GM23338 (cell line): Measurements from ENCODE around the gene TNIP2. TPM values are rescaled to one million over a fixed set of nuclear protein-coding genes. Genes with fewer than 3 reads are reported as not detected.
A peak's percentile ranks its signal among the peaks of the same experiment; 100 is the strongest.

Experiments used
- ATAC-seq: fragments of 200-7000 bp; cut with Tn5 transposase; 3 replicates; pipeline ENCODE4 v1.9.1; 2020
- DNase-seq: peaks from one replicate; pipeline ENCODE4 v3.0.0-alpha.2; 2015; ENCODE audit warnings: low spot score
- H2AFZ ChIP-seq: fragments of 200-600 bp; sonication (generic); 2 replicates; pipeline ENCODE4 v1.8.0; 2016; ENCODE audit warnings: antibody characterized with exemption, mild to moderate bottlenecking, moderate library complexity
- H3F3A ChIP-seq: fragments of 200-600 bp; sonication (generic); replicated peaks from 2 replicates; pipeline ENCODE4 v1.8.0; 2017; ENCODE audit warnings: antibody characterized with exemption, mixed run types, low read depth
- H3K27ac ChIP-seq: fragments of 200-600 bp; sonication (generic); 2 replicates; pipeline ENCODE4 v1.6.1; 2016; ENCODE audit warnings: low read depth
- H3K27me3 ChIP-seq: fragments of 200-600 bp; sonication (generic); 2 replicates; pipeline ENCODE4 v1.8.0; 2016; ENCODE audit warnings: mild to moderate bottlenecking, mixed run types, moderate library complexity; ENCODE audit not compliant: insufficient read depth
- H3K36me3 ChIP-seq: fragments of 200-600 bp; sonication (generic); 2 replicates; pipeline ENCODE4 v1.8.0; 2016; ENCODE audit warnings: mild to moderate bottlenecking; ENCODE audit not compliant: insufficient read depth
- H3K4me1 ChIP-seq: fragments of 200-600 bp; sonication (generic); 2 replicates; pipeline ENCODE4 v1.8.0; 2016; ENCODE audit warnings: mild to moderate bottlenecking, moderate library complexity; ENCODE audit not compliant: insufficient read depth
- H3K4me2 ChIP-seq: fragments of 200-600 bp; sonication (generic); 2 replicates; pipeline ENCODE4 v1.7.1; 2017; ENCODE audit warnings: mixed run types
- H3K4me3 ChIP-seq: fragments of 200-600 bp; sonication (generic); 2 replicates; pipeline ENCODE4 v1.6.1; 2016; ENCODE audit warnings: mixed run types
- H3K79me2 ChIP-seq: fragments of 200-600 bp; sonication (generic); replicated peaks from 2 replicates; pipeline ENCODE4 v1.8.0; 2017; ENCODE audit warnings: mild to moderate bottlenecking; ENCODE audit not compliant: insufficient read depth
- H3K9me2 ChIP-seq: fragments of 200-600 bp; sonication (generic); 2 replicates; pipeline ENCODE4 v1.8.0; 2017; ENCODE audit not compliant: insufficient read depth
- H4K20me1 ChIP-seq: fragments of 200-600 bp; sonication (generic); replicated peaks from 2 replicates; pipeline ENCODE4 v1.8.0; 2017; ENCODE audit warnings: mild to moderate bottlenecking; ENCODE audit not compliant: insufficient read depth
- H3K27ac Mint-ChIP-seq: 2 replicates; pipeline ENCODE4 v1.8.0; 2020; ENCODE audit warnings: inconsistent platforms, mild to moderate bottlenecking, moderate library complexity, mixed read lengths
- H3K27me3 Mint-ChIP-seq: 3 replicates; pipeline ENCODE4 v1.8.0; 2022; ENCODE audit warnings: low read depth, mild to moderate bottlenecking, moderate library complexity, mixed read lengths, inconsistent platforms; ENCODE audit not compliant: insufficient read depth, poor library complexity
- H3K36me3 Mint-ChIP-seq: 3 replicates; pipeline ENCODE4 v1.8.0; 2021; ENCODE audit warnings: low read depth, mild to moderate bottlenecking, inconsistent platforms, moderate library complexity, mixed read lengths
- H3K4me1 Mint-ChIP-seq: 3 replicates; pipeline ENCODE4 v1.8.0; 2020; ENCODE audit warnings: mild to moderate bottlenecking, inconsistent platforms, mixed read lengths
- H3K4me3 Mint-ChIP-seq: 3 replicates; pipeline ENCODE4 v1.8.0; 2021; ENCODE audit warnings: moderate library complexity, mild to moderate bottlenecking, inconsistent platforms, mixed read lengths
- H3K9me3 Mint-ChIP-seq: 3 replicates; pipeline ENCODE4 v1.8.0; 2020; ENCODE audit warnings: moderate library complexity, mild to moderate bottlenecking, inconsistent platforms, mixed read lengths
- CREB1 ChIP-seq: fragments of 250-450 bp; sonication (Bioruptor Pico); IDR thresholded peaks from 2 replicates; pipeline ENCODE4 v1.5.0; 2020; ENCODE audit warnings: low read depth, mild to moderate bottlenecking, moderate library complexity
- CTCF ChIP-seq, 2 experiments: fragments of 200-600 bp in 1 of 2; sonication (generic) in 1 of 2; conservative IDR thresholded peaks; 2 replicates each; pipeline versions ENCODE4 v1.5.1 to v1.6.1; 2016 to 2017; ENCODE audit warnings: antibody characterized with exemption in 2 of 2, low read depth in 2 of 2, mild to moderate bottlenecking in 2 of 2, moderate library complexity in 1 of 2
- EZH2 ChIP-seq: fragments of 200-600 bp; sonication (generic); IDR thresholded peaks from one replicate; pipeline ENCODE4 v1.8.0; 2017; ENCODE audit warnings: antibody characterized with exemption, mild to moderate bottlenecking, low read depth; ENCODE audit not compliant: unreplicated experiment
- EZH2phosphoT487 ChIP-seq: fragments of 200-600 bp; sonication (generic); IDR thresholded peaks from one replicate; pipeline ENCODE4 v1.8.1; 2018; ENCODE audit warnings: antibody characterized with exemption; ENCODE audit not compliant: unreplicated experiment
- NANOG ChIP-seq: IDR thresholded peaks from 2 replicates; pipeline ENCODE4 v1.6.1; 2016; ENCODE audit warnings: antibody characterized with exemption, borderline replicate concordance
- POLR2AphosphoS5 ChIP-seq: IDR thresholded peaks from 2 replicates; pipeline ENCODE4 v1.6.1; 2016; ENCODE audit warnings: antibody characterized with exemption, low read depth
- REST ChIP-seq: IDR thresholded peaks from one replicate; pipeline ENCODE4 v1.6.1; 2018; ENCODE audit warnings: antibody characterized with exemption; ENCODE audit not compliant: unreplicated experiment
- STAT1 ChIP-seq: IDR thresholded peaks from one replicate; pipeline ENCODE4 v1.6.1; 2016; ENCODE audit warnings: antibody characterized with exemption; ENCODE audit not compliant: unreplicated experiment
- ZNF331 ChIP-seq: fragments of 250-450 bp; sonication (Bioruptor Pico); IDR thresholded peaks from 2 replicates; pipeline ENCODE4 v1.5.0; 2020; ENCODE audit warnings: low read depth, mild to moderate bottlenecking, moderate library complexity
- polyA plus RNA-seq: library from polyadenylated mRNA; unstranded; fragments of >200 nt; fragmentation: Nextera tagmentation; extraction: Ambion mirVana; gene quantifications from 2 replicates; pipeline ENCODE4 v1.2.1, GENCODE V29; 2016
- total RNA-seq: library from RNA; depleted of rRNA; stranded (reverse); fragments of >200 nt; shearing (Covaris generic); gene quantifications from 2 replicates; pipeline ENCODE4 v1.2.3, GENCODE V29; 2014
- TF ChIP-seq, protein P1 (sequence below): IDR thresholded peaks from 2 replicates; pipeline ENCODE4 v1.6.1; 2016; ENCODE audit warnings: antibody characterized with exemption

The TNIP2 gene
- total and polyA plus RNA-seq, 2 experiments from 2014 or later, result 34.8 to 61.4 TPM

DNA sequence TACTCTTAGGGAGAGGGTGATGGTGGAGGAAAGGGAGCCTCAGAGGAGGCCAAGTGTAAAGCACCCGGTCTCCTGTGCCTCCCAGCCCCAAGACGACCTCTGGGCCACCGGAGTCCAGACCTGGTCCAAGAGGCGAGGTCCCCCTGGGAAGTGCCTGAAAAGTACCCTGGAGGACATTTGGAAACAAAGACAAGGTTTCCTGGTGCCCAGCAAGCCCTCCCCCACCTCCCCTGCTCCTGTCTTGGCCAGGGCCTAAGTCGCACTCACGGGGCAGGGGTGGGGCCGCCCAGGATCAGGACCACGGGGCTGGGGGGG lies 36.2 kb upstream of the TNIP2 start (continued):
- no peak for TF ChIP-seq REST
- no peak for TF ChIP-seq ZNF331 (CRISPR knock-in tag)

GRCh38 chr4:2791518-2792395 lies 35.6 kb upstream of the TNIP2 start:
- Histone ChIP-seq H3K4me1 (peaks cover 5% of the 10 kb centered on the region), H3K27me3 (peaks cover 16% of the 10 kb centered on the region), H3K9me2 (no peaks in the 10 kb centered on the region), H4K20me1 (no peaks in the 10 kb centered on the region), H3K27ac (no peak overlapping the region), H3K79me2 (no peaks in the 10 kb centered on the region), H2AFZ (peak overlapping the region; percentile 52; the same call in 1 of the 2 replicates), H3K36me3 (no peaks in the 10 kb centered on the region), H3K4me2 (peak overlapping the region; percentile 66; the same call in 1 of the 2 replicates), H3F3A (0 out of 2 replicates have a peak, but pooled peaks cover 5% of the 10 kb centered on the region), H3K4me3 (no peak overlapping the region)
- DNase-seq (peak; percentile 48), ATAC-seq (peak; percentile 2; the same call in 2 of the 3 replicates)
- H3K36me3 Mint-ChIP-seq, result no peaks in the 10 kb centered on the region
- H3K9me3 Mint-ChIP-seq, result no peaks in the 10 kb centered on the region; the same call in 2 of the 3 replicates
- peaks cover 26% of the 10 kb centered on the region for H3K27me3 Mint-ChIP-seq
- H3K4me1 Mint-ChIP-seq, result peaks cover 29% of the 10 kb centered on the region
- H3K27ac Mint-ChIP-seq, result no peak overlapping the region
- H3K4me3 Mint-ChIP-seq, result no peak overlapping the region
- TF ChIP-seq EZH2phosphoT487 (no peak), REST (no peak), STAT1 (no peak), NANOG (no peak), POLR2AphosphoS5 (no peak), CTCF (conservative IDR thresholded peaks at IDR 0.05; ENCODE audit: low read depth in 2 of 2) (no peak), CREB1 (CRISPR knock-in tag) (no peak), EZH2 (no peak)
- TF ChIP-seq, protein P1, sequence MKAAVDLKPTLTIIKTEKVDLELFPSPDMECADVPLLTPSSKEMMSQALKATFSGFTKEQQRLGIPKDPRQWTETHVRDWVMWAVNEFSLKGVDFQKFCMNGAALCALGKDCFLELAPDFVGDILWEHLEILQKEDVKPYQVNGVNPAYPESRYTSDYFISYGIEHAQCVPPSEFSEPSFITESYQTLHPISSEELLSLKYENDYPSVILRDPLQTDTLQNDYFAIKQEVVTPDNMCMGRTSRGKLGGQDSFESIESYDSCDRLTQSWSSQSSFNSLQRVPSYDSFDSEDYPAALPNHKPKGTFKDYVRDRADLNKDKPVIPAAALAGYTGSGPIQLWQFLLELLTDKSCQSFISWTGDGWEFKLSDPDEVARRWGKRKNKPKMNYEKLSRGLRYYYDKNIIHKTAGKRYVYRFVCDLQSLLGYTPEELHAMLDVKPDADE, result no peak
